ENCODE results near the gene CALR. TPM values are rescaled to one million over a fixed set of nuclear protein-coding genes. Genes with fewer than 3 reads are reported as not detected.
"Not testable (repeated sequence)": the region's sequence is repeated elsewhere in the genome, so short reads cannot be mapped to it uniquely, and the experiment has no call there.

Gene CALR
- total RNA-seq, 1 donor from 2014 or later: 721 TPM

DNA sequence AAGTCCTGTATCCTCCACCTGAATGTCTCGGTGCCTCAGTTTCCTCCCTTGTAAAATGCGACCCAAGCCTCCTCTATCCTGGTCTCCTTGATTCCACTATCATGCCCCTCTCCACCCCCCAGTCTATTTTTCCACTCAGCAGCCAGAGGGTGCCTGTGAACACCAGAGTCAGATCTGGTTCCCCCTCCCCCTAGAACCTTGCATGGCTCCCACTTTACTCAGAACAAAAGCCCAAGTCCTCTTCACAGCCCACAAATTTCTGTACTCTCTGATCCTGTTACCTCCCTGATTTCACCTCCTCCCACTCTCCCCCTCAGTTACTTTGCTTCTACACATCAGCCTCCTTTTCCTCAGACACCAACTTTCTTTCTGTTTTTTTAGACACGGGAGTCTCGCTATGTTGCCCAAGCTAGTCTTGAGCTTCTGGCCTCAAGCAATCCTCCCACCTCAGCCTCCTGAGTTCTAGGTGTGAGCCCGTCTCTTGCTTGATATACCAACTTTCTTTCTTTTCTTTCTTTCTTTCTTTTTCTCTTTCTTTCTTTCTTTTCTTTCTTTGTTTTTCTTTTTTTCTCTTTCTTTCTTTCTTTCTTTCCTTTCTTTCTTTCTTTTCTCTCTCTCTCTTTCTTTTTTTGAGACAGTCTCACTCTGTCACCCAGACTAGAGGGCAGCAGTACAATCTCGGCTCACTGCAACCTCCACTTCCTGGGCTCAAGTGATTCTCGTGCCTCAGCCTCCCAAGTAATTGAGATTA is 31.8 kb downstream of the CALR start:
- TF ChIP-seq, protein P1, sequence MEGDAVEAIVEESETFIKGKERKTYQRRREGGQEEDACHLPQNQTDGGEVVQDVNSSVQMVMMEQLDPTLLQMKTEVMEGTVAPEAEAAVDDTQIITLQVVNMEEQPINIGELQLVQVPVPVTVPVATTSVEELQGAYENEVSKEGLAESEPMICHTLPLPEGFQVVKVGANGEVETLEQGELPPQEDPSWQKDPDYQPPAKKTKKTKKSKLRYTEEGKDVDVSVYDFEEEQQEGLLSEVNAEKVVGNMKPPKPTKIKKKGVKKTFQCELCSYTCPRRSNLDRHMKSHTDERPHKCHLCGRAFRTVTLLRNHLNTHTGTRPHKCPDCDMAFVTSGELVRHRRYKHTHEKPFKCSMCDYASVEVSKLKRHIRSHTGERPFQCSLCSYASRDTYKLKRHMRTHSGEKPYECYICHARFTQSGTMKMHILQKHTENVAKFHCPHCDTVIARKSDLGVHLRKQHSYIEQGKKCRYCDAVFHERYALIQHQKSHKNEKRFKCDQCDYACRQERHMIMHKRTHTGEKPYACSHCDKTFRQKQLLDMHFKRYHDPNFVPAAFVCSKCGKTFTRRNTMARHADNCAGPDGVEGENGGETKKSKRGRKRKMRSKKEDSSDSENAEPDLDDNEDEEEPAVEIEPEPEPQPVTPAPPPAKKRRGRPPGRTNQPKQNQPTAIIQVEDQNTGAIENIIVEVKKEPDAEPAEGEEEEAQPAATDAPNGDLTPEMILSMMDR (IDR thresholded peaks at IDR 0.05): no peak
- Mint-ChIP-seq H3K4me1 (peaks cover 3% of the 10 kb centered on the region), H3K27ac (no peak overlapping the region), H3K4me3 (no peak overlapping the region), H3K9me3 (no peaks in the 10 kb centered on the region), H3K27me3 (no peaks in the 10 kb centered on the region), H3K36me3 (ENCODE audit: low read depth) (no peaks in the 10 kb centered on the region)
- ATAC-seq (ENCODE audit: low read depth) (no peak), DNase-seq (no peak)
- ChIA-PET CTCF (no interaction called here), POLR2A (no interaction called here)
- intact Hi-C loops (cut with micrococcal nuclease): no loop called here

DNA sequence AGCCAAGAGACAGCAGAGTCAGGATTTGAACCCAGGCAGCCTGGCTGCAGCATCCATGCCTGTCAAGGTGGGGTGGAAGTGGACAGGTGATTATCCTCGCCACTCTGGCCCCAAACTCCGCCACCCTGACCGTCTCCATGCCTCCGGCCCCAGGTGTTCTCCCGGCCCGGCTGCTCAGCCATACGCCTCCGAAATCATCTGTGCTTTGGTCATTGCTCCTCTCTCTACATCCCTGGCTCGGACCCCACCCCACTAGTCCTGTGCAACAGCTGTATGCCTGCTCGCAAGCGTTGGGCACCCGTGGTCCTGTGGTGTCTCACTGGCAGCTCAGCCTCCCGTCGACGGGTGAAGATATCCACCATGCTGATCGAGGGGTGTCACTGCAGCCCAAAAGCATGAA is 34.8 kb downstream of the CALR start:
- DNase-seq (no peak), ATAC-seq (ENCODE audit: low read depth) (no peak)
- intact Hi-C loops (cut with micrococcal nuclease): no loop called here
- Mint-ChIP-seq H3K4me1 (peaks cover 5% of the 10 kb centered on the region), H3K36me3 (ENCODE audit: low read depth) (no peaks in the 10 kb centered on the region), H3K9me3 (no peaks in the 10 kb centered on the region), H3K4me3 (no peak overlapping the region), H3K27me3 (peaks cover 7% of the 10 kb centered on the region), H3K27ac (no peak overlapping the region)
- TF ChIP-seq, protein P1 (IDR thresholded peaks at IDR 0.05): no peak
- CTCF ChIA-PET: no interaction called here
- POLR2A ChIA-PET: interaction anchor here (0.7 kb wide), 1 partner anchor 55 kb away, joined by 3 read pairs; no protein-coding TSS in a partner anchor

DNA sequence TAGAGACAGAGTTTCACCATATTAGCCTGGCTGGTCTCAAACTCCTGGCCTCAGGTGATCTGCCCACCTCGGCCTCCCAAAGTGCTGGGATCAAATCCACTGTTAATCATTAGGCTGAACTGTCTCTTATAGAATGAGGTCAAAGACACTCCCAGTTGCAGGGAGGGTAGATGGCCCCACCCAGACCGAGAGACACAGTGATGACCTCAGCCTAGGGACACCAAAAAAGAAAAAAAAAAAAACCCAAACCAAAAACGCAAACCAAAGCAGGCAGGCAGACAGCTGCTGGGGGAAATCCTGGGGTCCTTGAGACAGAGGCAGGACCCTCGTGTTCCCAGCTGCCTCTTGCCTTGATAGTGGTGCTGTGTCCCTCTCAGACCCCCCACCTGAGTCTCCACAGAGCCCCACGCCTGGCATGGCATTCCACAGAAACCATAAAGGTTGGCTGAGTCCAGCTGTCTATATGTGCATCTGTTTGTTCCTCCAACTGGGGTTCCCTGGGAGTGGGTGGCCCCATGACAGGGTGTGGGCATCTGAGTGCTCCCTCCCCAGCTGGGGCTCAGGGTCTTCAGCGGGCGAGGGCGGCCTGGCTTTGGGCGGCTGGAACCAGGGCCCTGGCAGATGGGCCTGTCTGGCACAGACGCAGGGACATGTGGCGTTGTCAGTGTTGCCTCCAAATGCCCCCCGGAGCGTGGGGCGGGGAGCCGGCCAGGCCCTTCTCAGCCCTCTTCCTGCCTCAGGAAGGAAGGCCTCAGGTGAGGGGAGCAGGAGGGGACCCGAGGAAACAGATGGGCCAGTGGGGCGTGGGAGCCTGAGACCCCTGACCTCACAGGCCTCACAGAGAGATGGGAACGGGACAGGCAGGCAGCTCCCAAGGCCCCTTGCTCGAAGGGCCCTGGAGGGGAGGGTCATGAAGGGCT is 36.2 kb downstream of the CALR start:
- no peak for DNase-seq
- no peak for ATAC-seq (ENCODE audit: low read depth)
- no peaks in the 10 kb centered on the region for H3K36me3 Mint-ChIP-seq (ENCODE audit: low read depth)
- intact Hi-C loops (cut with micrococcal nuclease): loop anchor here (5.0 kb wide), 3 partner anchors 223 to 888 kb away; no protein-coding TSS in a partner anchor
- peaks cover 7% of the 10 kb centered on the region for H3K27me3 Mint-ChIP-seq
- H3K9me3 Mint-ChIP-seq: no peaks in the 10 kb centered on the region
- ChIA-PET CTCF (interaction anchor here (1.0 kb wide), 1 partner anchor 9 kb away, joined by 4 read pairs; no protein-coding TSS in a partner anchor), POLR2A (interaction anchor here (0.7 kb wide), 1 partner anchor 74 kb away, joined by 4 read pairs; no protein-coding TSS in a partner anchor)
- H3K4me3 Mint-ChIP-seq: no peak overlapping the region
- H3K4me1 Mint-ChIP-seq: peaks cover 6% of the 10 kb centered on the region
- TF ChIP-seq, protein P1 (IDR thresholded peaks at IDR 0.05): no peak
- H3K27ac Mint-ChIP-seq: no peak overlapping the region

DNA sequence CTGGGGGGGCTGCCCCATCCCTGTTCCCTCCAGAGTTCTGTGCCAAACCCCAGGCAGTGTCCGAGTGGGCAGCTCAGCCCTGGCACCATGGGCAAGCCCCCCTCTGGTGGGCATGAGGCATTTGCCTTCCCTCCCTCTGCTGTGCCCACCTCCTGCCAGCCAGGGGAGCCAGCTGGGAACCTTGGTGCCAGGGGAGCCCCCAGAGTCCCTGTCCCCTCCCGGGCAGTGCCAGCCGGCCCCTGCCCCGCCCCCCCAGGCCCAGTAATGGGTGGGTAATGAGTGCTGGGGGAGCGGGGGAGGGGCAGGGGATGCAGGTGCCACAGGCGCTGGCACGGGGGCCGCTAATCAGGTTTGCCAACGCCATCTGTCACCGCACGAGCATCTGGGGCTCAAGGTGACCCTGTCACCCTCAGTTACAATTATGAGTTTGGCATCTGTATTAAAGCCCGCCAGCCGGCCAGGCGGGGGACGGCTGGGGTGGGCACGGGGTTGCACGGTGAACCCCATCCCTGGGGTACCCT is 36.9 kb downstream of the CALR start:
- Mint-ChIP-seq H3K36me3 (ENCODE audit: low read depth) (no peaks in the 10 kb centered on the region), H3K4me1 (peaks cover 10% of the 10 kb centered on the region), H3K9me3 (no peaks in the 10 kb centered on the region), H3K27ac (no peak overlapping the region), H3K4me3 (no peak overlapping the region), H3K27me3 (peaks cover 7% of the 10 kb centered on the region)
- DNase-seq (no peak), ATAC-seq (ENCODE audit: low read depth) (no peak)
- TF ChIP-seq, protein P1 (IDR thresholded peaks at IDR 0.05): no peak
- POLR2A ChIA-PET: interaction anchor here (0.7 kb wide), 1 partner anchor 73 kb away, joined by 4 read pairs; no protein-coding TSS in a partner anchor
- CTCF ChIA-PET: interaction anchor here (1.0 to 5.9 kb wide), 4 partner anchors 9 to 119 kb away, joined by 4 to 106 read pairs (median 54); no protein-coding TSS in a partner anchor
- intact Hi-C loops (cut with micrococcal nuclease): loop anchor here (5.0 kb wide), 3 partner anchors 222 to 887 kb away; no protein-coding TSS in a partner anchor

DNA sequence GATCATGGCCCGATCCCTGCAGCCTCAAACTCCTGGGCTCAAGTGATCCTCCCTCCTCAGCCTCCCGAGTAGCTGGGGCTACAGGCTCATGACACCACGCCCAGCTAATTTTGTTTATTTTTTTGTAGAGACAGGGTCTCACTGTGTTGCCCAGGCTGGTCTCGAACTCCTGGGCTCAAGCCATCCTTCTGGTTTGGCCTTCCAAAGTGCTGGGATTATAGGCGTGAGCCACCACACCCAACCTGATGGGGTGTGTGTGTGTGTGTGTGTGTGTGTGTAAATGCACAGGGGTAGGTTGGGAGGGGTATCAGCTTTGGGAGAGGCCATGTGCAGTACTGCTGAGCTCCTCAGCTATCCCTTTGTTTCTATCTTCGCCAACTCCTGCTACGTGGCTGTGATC is 37.7 kb downstream of the CALR start:
- not testable (repeated sequence) for ATAC-seq (ENCODE audit: low read depth); H3K27me3 Mint-ChIP-seq; H3K36me3 Mint-ChIP-seq (ENCODE audit: low read depth); H3K27ac Mint-ChIP-seq; DNase-seq; H3K9me3 Mint-ChIP-seq; H3K4me3 Mint-ChIP-seq
- ChIA-PET POLR2A (interaction anchor here (2.4 kb wide), 1 partner anchor 118 kb away, joined by 28 read pairs; no protein-coding TSS in a partner anchor), CTCF (interaction anchor here (1.6 to 5.9 kb wide), 4 partner anchors 10 to 285 kb away, joined by 5 to 106 read pairs (median 54); no protein-coding TSS in a partner anchor)
- H3K4me1 Mint-ChIP-seq: peaks cover 10% of the 10 kb centered on the region
- intact Hi-C loops (cut with micrococcal nuclease): loop anchor here (5.0 kb wide), 3 partner anchors 221 to 886 kb away; no protein-coding TSS in a partner anchor
